ENCODE data around the gene C1orf74.
"Not testable (repeated sequence)": the region's sequence is repeated elsewhere in the genome, so short reads cannot be mapped to it uniquely, and the experiment has no call there.

Gene C1orf74

DNA sequence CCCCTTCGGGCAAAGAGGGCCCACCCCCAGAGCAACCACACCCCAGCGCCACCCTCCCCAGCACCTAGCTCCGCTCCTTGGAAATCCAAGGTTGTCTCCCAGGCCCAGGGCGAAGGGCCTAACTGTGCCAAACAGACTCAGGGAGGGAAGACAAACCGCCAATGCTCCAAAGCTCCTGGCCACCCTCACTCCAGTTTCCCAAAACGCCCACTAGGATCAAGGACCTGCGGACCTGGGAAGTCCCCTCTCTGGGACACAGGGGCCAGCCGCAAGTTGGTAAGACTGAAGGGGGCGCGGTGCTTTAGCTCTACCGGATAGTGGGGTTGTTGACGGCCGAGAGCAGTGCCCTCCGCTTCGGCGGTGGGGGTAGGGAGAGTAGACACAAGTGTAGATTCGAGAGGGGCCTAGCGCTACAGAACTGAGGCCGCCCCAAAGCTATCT, 21.0 kb upstream of the C1orf74 start:
- no peak for DNase-seq

DNA sequence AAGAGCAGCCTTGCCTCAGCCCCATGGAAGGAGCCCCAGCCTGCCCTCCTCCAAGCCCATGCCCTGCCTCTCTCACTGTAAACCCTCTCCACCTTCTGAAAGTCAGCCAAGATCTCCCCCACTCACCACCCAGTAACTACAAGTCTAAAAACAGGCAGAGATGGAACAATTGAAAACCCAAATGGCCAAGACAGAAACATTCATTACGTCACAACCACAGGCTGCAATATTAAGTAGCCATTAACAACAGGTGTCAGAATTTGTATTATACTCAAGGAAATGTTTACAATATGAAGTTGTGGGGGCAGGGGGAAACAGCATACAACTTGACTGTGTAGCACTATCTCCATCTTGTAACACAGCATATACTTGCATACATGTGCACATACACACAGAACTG, 19.2 kb upstream of the C1orf74 start:
- DNase-seq, result no peak

DNA sequence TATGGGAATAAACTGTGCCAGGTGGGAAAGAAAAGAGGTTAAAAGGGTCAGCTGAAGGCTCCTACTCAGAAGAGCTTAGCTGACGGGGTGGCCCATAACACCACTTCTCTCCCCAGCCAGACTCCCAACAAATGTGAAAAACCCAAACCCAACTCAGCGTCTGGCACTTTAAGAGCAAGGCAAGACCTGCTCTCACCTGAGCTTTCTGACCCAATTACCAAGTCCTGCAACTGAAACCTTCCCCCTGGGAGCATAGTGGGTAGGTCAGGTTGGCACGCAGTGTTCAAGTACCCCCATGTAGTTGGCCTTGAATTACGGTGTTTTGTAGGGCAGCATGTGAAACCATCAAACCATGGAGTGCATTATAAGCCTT, 18.4 kb upstream of the C1orf74 start:
- DNase-seq, result no peak

DNA sequence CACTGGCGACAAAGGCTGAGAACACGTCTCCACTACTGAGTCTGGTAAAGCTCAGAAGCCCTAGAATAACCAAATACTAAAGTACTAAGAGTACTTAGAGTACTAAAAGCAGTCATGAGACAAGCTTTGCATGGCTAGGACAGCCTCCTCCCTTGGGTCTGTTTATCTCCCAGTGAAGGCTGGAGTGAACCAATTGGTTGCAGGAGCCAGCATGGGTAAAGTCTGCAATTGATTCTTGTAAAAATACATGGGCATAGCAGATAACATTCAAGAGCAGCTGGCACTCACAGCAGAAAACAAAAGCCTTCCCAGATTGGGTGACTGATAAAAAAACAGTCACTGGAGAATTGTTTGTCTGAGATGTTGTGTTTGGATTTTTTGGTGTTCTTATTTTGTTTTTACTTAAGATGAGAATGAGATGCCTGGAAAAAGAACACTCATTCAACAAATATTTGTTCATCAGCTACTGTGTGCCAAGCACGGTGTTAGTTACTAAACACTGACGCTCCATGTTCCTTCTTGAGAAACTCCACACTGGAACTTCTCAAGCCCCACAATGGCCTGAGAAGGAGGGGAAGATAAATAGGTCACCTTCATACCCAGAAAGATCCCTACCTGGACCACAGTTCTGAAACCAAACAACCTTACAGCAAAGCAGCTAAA, 17.9 kb upstream of the C1orf74 start:
- no peak for DNase-seq

DNA sequence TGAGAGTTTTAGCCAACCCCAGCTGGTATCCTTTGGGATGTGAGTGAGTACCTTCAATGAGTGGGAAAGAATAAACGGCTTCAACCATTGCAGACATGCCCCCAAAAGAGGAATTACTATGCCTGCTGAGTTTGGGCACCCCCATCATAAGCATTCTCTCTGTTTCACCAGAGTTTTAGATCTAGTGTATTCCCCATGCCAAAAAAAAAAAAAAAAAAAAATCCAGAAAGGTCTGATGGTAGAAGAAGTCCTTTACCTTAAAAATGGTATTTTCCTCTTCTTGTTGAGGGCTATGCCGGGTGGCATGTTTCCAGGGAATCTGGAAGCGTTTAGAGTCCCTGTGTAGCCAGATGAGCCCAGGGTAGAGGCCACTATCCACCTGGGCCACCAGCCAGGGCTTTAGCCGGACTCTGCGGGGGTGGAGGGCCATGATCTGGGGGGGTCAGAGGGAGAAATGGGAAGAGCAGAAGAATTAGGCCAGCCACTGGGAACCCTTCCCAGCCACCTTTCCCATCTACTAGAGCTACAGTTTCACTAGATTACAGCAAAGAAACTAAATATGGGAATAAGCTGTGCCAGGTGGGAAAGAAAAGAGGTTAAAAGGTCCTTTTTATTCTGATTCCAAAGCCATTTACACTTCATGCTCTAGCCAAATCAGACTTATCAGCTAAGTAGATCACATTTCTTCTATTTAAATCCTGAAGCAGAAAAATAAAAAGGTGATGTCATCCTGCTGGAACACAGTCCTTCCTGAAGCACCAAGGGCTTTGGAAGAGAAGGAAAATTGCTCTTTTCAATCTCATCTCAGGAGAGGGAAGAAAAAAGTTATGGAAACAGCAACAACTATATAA, 16.9 kb upstream of the C1orf74 start:
- no peak for DNase-seq

DNA sequence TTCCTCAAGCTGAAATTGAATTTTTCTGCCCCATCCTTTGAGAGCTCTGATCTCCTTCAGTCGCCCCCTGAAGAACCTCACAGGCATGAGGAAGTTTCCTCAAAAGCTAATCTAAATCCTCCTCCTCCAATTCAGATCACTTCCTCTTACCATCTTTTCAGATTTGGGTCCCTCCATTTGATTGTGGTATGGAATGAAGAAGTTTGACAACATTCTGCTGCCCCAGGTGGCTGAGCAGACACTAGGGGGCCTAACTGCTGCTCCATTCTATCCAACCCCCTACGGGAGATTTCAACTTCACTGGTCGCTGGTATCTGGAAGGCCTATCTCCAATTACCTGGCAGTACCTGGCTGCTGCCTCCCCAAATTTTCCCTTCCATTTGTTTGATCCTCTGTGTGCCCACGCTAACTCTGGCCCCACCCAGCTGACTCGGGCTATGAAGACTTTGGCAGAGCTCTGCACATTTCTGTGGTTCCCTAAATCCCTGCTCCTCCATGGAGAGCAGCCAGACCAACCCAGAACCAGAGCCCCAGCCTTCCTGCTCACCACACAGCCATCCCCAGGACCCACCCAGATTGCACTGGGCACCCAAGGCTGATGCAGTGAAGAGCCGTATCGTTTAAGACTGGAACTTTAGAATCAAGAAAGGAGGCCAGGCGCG, 13.8 kb upstream of the C1orf74 start:
- DNase-seq, result no peak

DNA sequence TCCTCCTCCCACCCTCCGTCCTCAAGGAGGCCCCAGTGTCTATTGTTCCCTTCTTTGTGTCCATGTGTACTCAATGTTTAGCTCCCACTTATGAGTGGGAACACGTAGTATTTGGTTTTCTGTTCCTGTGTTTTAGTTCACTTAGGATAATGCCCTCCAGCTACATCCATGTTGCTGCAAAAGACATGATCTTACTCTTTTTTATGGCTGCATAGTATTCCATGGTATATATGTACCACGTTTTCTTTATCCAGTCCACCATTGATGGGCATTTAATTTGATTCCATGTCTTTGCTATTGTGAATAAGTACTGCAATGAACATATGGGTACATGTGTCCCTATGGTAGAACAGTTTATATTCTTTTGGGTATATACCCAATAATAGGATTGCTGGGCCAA, 9.4 kb upstream of the C1orf74 start:
- not testable (repeated sequence) for DNase-seq

DNA sequence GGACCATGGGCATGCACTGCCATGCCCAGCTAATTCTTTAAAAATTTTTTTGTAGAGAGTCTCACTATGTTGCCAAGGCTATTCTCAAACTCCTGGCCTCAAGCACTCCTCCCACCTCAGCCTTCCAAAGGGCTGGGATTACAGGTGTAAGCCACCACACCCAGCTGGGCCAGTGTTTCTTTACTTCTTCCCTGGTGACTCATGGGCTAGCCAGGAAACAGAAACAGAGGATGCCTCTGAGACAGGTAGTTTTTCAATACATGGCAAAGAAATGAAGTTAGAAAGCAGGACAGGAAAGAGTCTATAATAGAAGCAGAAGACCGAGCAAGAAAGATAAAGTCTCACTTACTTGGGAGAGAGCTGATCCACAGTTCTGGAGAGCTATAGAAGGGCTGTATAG, 7.6 kb upstream of the C1orf74 start:
- DNase-seq, result no peak

DNA sequence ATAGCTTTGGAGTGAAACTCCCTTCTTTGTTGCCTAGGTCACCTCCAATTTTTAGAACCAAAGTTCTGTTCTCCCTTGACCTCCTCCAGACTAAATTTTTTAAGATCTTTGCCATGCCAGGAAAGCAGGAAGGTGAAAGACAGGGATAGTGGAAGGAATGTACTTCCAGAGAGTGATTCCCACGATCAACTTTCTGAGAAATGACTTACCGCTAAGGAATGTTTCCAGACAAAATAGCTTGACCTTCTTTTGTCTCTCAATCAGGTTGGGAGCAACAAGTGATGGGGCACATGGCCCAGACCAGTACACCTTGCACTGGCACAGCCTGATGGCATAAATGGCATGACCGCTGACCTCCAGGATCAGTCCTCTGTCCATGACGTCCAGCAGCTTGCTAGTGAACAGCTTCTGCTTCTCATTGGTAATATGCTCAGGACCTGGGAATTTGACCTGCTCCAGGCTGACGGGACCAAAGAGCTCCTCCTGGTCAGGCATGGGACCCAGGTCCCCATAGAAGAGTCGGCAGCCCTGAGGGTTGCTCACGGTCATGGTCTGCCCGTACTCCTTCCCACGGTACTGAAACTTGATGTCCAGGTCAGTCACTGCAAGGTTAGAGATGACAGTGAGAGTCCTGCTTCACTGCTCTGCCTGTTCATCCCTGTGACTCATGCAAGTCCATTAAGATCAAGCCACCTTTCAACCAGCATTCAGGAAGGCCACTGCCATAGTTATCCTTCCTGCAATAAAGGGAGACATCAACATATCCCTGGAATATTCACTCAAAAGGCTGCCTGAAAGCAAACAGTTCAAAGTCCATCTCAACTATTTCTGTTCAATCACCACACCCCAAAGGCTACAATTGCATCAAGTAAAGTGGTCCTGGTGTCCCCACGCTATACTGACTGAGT, 6.2 kb upstream of the C1orf74 start:
- DNase-seq, result no peak

DNA sequence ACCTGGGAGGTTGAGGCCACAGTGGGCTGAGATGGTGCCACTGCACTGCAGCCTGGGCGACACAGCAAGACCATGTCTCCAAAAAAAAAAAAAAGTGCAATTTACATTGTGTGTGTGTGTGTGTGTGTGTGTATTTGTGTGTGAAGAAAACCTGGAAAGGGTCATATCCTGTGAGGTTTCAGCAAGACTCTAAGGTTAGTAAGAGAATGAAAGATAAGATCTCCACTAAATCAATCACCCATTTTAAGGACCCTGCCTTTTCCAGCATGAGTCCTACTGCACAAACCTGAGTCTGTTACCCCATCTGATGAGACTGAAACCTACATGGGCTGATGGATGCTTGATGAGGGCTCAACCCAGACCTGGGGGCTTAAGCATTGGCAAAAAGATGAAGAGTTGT, 4.9 kb upstream of the C1orf74 start:
- DNase-seq, result no peak

DNA sequence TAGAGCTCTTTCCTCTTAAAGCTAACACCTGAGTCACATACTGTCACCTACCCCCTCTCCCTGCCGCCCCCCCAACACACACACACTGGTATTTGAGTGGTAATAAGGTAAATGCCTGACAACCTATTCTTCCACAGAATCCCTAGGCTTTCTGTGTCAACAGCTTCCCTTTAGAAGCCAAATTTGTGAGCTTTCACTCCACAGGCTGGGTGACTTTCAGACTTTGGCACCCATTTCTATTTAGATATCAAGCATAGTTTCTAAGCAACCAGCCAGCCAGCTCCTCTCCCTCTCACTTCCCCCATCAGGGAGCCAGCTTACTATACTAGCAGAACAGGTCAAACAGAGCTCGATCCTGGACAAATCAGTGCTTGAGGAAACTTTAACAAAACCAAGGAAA, 3.2 kb upstream of the C1orf74 start:
- no peak for DNase-seq

DNA sequence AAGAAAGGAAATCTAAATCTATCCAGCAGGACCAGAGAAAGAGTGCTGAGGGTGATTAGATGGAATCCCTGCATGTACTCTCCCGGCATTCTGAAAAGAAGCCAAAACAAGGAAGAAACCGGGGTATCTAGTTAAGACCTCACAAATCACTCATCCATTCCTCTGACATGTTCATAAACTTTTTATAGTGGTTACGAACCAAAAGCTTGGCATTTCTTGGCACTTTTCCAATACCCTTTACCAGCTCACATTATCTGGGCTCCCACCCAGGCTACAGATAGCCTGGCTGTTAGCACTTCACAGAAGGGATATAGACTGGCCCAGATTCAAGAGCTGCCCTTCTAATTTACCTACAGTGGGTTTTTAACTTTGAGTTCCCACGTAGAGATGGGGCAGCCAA, 1.8 kb upstream of the C1orf74 start:
- no peak for DNase-seq

DNA sequence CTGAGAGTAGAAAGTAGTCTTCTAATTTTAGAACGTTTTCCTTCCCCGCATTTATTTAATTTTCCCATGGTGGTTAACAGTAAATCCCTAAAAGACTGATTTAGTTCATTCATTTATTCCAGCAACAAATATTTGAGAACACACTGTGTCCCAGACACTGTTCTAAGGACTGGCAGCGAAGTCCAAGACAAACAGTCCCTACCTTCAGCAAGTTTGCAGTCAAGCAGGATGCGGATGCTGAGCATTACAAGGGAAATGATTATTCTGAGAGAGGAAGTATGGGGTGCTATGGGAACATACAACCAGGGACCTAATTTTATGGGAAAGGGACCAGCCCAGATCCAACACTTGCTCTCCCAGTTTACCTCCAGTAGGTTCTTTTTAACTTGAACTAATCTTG, 1.2 kb upstream of the C1orf74 start:
- DNase-seq, result no peak

DNA sequence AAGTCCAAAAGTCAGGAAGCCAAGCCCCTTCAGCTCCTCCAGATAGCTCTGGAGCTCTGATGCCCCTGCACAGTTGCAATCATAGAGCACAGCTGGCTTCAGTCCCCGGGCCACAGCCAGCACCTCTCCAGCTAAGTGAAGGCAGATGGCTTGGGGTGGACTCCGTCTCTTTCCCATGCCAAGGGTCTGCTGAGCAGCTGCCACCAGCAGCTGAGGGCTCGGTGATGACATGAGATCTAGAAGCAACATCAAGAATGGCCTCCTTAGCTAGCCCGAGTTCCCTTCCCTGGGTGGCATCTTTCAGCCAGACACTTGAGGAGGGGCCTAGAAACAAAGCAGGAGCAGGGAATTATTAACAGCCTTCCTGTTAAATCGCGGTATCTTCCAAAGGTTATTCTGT, 973 bp downstream of the C1orf74 start:
- no peak for DNase-seq

DNA sequence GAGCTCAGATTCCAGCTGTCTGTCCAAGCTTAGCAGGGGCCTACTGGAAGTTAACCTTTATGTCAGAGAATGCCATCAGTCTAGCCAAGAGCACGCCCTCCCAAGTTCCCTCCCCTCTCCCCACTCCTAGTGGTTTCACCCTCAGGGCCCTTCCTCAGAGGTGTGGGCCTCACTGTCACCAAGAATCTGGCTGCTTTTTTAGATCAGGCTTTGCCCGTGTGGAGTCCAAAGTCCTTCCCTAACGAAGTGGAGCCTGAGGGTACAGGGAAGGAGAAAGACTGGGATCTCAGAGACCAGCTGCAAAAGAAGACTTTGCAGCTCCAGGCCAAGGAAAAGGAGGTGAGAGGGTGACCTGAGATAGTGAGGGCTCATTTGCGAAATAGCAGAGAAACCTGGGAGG, 4.1 kb downstream of the C1orf74 start:
- DNase-seq, result no peak

DNA sequence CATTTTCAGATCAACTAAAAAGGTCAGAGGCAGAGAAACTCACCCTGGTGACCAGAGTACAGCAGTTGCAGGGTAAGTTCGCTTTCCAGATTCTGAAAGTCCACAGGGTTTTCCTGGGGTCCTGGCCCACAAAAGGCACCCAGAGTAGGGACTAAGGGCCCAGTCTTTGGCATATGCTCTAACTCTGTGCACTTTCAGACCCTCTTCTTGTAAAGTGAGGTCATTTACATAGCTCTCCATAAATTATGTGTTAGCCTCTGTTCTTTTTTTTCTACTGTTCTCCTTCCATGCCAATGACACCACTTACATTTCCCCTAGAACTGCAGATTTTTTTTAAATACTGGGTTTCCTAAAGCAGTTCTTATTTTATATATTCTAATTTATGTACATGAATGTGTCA, 6.3 kb downstream of the C1orf74 start:
- DNase-seq, result no peak

DNA sequence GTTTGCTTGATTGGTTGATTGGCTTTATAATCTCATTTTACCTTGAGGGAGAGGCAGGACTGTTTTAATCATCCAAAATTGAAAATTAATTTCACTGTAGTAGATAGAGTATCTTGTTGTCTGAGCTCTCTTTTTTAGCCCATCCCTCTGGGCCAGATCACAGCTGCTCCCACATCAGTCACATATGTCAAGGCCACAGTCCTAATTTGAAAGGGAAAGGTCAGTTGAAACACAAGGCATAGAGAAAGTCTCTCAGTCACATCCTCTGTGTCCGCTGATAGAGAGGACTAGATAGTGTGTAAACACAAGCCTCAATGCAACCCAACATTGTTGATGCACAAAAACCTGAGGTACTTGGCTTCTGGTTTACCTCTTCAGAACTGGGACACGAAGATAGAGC, 6.8 kb downstream of the C1orf74 start:
- DNase-seq, result no peak

DNA sequence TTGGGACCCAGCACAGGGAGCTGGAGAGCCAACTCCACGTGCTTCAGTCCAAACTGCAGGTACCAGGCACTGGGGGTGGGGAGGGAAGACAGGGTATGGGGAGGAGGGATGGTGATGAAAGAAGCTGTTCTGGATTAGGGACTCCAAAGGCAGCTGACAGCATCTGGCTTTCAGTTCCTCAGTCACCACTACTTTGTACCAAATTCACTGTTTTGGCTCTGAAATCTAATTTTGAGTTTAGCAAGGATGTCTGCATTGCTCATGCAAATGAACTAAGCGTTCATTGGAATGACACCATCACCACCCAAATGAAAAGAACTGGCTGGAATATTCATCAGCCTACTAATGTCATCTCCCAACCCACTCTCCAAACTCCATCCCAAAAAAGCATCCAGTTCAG, 8.7 kb downstream of the C1orf74 start:
- no peak for DNase-seq

DNA sequence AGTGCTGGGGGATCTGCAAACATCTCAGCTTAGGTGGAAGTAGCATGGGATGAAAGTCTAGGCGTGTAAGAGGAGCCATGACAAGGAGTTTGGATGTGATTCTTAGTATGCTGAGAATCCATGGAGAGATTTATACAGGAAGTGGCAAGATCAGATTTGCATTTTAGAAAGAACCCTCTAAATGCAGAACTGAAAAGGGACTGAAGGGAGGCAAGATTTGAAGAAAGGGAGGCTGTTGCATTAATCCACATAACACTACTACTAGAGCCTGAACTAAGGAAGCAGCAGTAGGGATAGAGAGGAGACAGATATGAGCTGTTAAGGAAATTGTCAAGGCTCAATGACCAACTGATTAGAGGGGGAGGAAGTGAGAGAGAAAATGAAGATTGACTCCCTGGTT, 9.8 kb downstream of the C1orf74 start:
- DNase-seq, result no peak

DNA sequence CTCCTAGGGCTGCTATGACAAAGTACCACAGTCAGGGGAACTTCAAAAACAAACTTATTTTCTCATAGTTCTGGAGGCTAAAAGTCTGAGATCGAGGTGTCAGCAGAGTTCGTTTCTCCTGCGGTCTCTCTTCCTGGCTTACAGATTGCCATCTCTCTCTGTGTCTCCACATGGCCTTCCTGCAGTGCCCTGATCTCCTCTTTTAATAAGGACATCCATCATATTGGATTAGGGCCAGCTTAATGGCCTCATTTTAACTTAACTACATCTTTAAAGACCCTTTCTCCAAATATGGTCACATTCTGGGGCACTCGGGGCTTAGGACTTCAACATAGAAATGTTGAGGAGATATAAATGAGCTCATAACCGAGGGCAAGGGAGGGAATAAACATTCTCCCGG, 12.2 kb downstream of the C1orf74 start:
- no peak for DNase-seq

DNA sequence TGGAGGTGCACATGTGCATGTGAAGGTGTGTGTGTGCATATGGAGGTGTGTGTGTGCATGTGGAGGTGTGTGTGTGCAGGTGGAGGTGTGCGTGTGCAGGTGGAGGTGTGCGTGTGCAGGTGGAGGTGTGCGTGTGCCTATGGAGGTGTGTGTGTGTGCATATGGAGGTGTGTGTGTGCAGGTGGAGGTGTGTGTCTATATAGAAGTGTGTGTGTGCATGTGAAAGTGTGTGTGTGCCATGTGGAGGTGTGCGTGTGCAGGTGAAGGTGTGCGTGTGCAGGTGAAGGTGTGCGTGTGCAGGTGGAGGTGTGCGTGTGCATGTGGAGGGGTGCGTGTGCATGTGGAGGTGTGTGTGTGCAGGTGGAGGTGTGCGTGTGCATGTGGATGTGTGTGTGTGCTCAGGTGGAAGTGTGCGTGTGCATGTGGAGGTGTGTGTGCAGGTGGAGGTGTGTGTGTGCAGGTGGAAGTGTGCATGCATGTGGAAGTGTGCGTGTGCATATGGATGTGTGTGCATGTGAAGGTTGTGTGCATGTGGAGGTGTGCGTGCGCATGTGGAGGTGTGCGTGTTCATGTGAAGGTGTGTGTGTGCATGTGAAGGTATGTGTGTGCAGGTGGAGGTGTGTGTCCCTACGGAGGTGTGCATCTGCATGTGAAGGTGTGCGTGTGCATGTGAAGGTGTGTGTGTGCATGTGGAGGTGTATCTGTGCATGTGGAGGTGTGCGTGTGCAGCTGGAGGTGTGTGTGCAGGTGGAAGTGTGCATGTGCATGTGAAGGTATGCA, 13.5 kb downstream of the C1orf74 start:
- DNase-seq, result no peak

DNA sequence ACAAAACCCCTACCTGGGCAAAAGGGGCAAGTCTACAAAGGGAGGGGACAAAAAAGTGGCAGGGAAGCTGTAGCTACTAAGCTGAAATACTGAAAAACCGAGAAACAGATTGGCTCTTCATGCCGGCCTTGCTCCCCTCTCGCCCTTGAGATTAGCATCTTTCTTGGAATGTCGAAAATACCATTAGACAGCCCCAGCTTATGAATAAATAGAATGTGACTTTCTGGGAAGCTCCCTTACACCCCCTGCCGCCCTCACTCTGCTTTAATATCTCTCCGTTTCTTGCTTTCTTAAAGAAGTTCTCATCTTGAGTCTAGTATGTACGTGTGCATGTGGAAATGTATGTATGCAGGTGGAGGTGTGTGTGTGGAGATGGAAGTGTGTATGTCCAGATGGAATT, 14.4 kb downstream of the C1orf74 start:
- no peak for DNase-seq

Data from NCI-H2029 (cell line).